HEK293 (cell line): ENCODE results near the gene NAA16.

ENCODE experiments used
- CTCF ChIA-PET: fragments of 350-600 bp; formaldehyde crosslinking; extraction: SDS; loops from one replicate; lab custom pipeline; 2021; ENCODE audit warnings: antibody characterized with exemption; lab: Yijun Ruan, JAX
- POLR2A ChIA-PET: fragments of 300-600 bp; formaldehyde crosslinking; extraction: SDS; loops from one replicate; lab custom pipeline; 2020; ENCODE audit warnings: antibody characterized with exemption, inconsistent platforms; lab: Yijun Ruan, JAX
- H3K27ac ChIP-seq: fragments of 200-500 bp; sonication (Bioruptor generic); 2 replicates; pipeline ENCODE4 v1.5.1; 2014; ENCODE audit warnings: low read depth, low read length, control low read depth, inconsistent platforms; ENCODE audit errors: extremely low read depth
- H3K36me3 ChIP-seq, 2 experiments: fragments of 200-500 bp in 1 of 2; sonication (Bioruptor generic) in 1 of 2; 1 replicate in 1 of 2; 2 replicates in 1 of 2; pipeline ENCODE4 v1.5.1; 2014 to 2017; ENCODE audit warnings: inconsistent platforms in 2 of 2, low read length in 2 of 2; ENCODE audit not compliant: control insufficient read depth in 2 of 2, insufficient read depth in 1 of 2
- H3K4me1 ChIP-seq: fragments of 200-500 bp; sonication (Bioruptor generic); 2 replicates; pipeline ENCODE4 v1.5.1; 2014; ENCODE audit warnings: mild to moderate bottlenecking, low read length, inconsistent platforms; ENCODE audit not compliant: control insufficient read depth, insufficient read depth
- H3K4me3 ChIP-seq: 2 replicates; pipeline ENCODE4 v1.5.1; 2011; ENCODE audit warnings: low read depth, mild to moderate bottlenecking, control low read depth, low read length, moderate library complexity
- H3K9me3 ChIP-seq: fragments of 200-500 bp; sonication (Bioruptor generic); 2 replicates; pipeline ENCODE4 v1.5.1; 2014; ENCODE audit warnings: low read depth, low read length, inconsistent platforms; ENCODE audit not compliant: control insufficient read depth, insufficient read depth
- FEZF1 ChIP-seq: fragments of 450-650 bp; formaldehyde crosslinking; IDR thresholded peaks from 2 replicates; pipeline ENCODE4 v1.5.1; 2016; ENCODE audit warnings: missing biosample characterization, missing genetic modification characterization
- GLIS2 ChIP-seq: fragments of 450-650 bp; formaldehyde crosslinking; IDR thresholded peaks from 2 replicates; pipeline ENCODE4 v1.5.1; 2016; ENCODE audit warnings: missing biosample characterization, missing genetic modification characterization
- KLF17 ChIP-seq: fragments of 450-650 bp; formaldehyde crosslinking; IDR thresholded peaks from 2 replicates; pipeline ENCODE4 v1.5.1; 2016; ENCODE audit warnings: missing biosample characterization, missing genetic modification characterization
- OSR2 ChIP-seq: fragments of 450-650 bp; formaldehyde crosslinking; IDR thresholded peaks from 2 replicates; pipeline ENCODE4 v1.5.1; 2016; ENCODE audit warnings: missing biosample characterization, missing genetic modification characterization
- PRDM10 ChIP-seq: fragments of 450-650 bp; formaldehyde crosslinking; IDR thresholded peaks from 2 replicates; pipeline ENCODE4 v1.5.1; 2016; ENCODE audit warnings: missing biosample characterization, missing genetic modification characterization
- PRDM6 ChIP-seq: fragments of 450-650 bp; formaldehyde crosslinking; IDR thresholded peaks from 2 replicates; pipeline ENCODE4 v1.5.1; 2017; ENCODE audit warnings: missing biosample characterization, missing genetic modification characterization
- SP7 ChIP-seq: fragments of 450-650 bp; formaldehyde crosslinking; IDR thresholded peaks from 2 replicates; pipeline ENCODE4 v1.5.1; 2016; ENCODE audit warnings: missing biosample characterization, missing genetic modification characterization
- YY1 ChIP-seq: fragments of 450-650 bp; formaldehyde crosslinking; IDR thresholded peaks from 2 replicates; pipeline ENCODE4 v1.5.1; 2018; ENCODE audit warnings: missing biosample characterization, missing genetic modification characterization
- ZBTB8A ChIP-seq: fragments of 450-650 bp; formaldehyde crosslinking; IDR thresholded peaks from 2 replicates; pipeline ENCODE4 v1.5.1; 2016; ENCODE audit warnings: missing biosample characterization, missing genetic modification characterization
- ZNF112 ChIP-seq: fragments of 450-650 bp; formaldehyde crosslinking; IDR thresholded peaks from 2 replicates; pipeline ENCODE4 v1.5.0; 2017; ENCODE audit warnings: missing biosample characterization, missing genetic modification characterization
- ZNF121 ChIP-seq: fragments of 450-650 bp; formaldehyde crosslinking; IDR thresholded peaks from 2 replicates; pipeline ENCODE4 v1.5.1; 2016; ENCODE audit warnings: missing biosample characterization, missing genetic modification characterization
- ZNF138 ChIP-seq: fragments of 450-650 bp; formaldehyde crosslinking; IDR thresholded peaks from 2 replicates; pipeline ENCODE4 v1.5.1; 2016; ENCODE audit warnings: missing biosample characterization, missing genetic modification characterization, borderline replicate concordance
- ZNF169 ChIP-seq: fragments of 450-650 bp; formaldehyde crosslinking; IDR thresholded peaks from 2 replicates; pipeline ENCODE4 v1.5.1; 2016; ENCODE audit warnings: missing biosample characterization, missing genetic modification characterization
- ZNF202 ChIP-seq: fragments of 450-650 bp; formaldehyde crosslinking; IDR thresholded peaks from 2 replicates; pipeline ENCODE4 v1.5.1; 2016; ENCODE audit warnings: missing biosample characterization, missing genetic modification characterization, borderline replicate concordance
- ZNF362 ChIP-seq: fragments of 450-650 bp; formaldehyde crosslinking; IDR thresholded peaks from 2 replicates; pipeline ENCODE4 v1.5.1; 2016; ENCODE audit warnings: missing biosample characterization, missing genetic modification characterization
- ZNF404 ChIP-seq: fragments of 450-650 bp; formaldehyde crosslinking; IDR thresholded peaks from 2 replicates; pipeline ENCODE4 v1.5.1; 2017; ENCODE audit warnings: missing biosample characterization, missing genetic modification characterization
- ZNF629 ChIP-seq: fragments of 450-650 bp; formaldehyde crosslinking; IDR thresholded peaks from 2 replicates; pipeline ENCODE4 v1.5.1; 2017; ENCODE audit warnings: missing biosample characterization, missing genetic modification characterization
- ZNF639 ChIP-seq: fragments of 450-650 bp; formaldehyde crosslinking; IDR thresholded peaks from 2 replicates; pipeline ENCODE4 v1.5.1; 2016; ENCODE audit warnings: missing biosample characterization, missing genetic modification characterization
- ZNF664 ChIP-seq: fragments of 450-650 bp; formaldehyde crosslinking; IDR thresholded peaks from 2 replicates; pipeline ENCODE4 v1.5.1; 2016; ENCODE audit warnings: missing biosample characterization, missing genetic modification characterization
- ZNF837 ChIP-seq: fragments of 450-650 bp; formaldehyde crosslinking; IDR thresholded peaks from 2 replicates; pipeline ENCODE4 v1.5.1; 2016; ENCODE audit warnings: missing biosample characterization, missing genetic modification characterization
- ZNF843 ChIP-seq: fragments of 450-650 bp; formaldehyde crosslinking; IDR thresholded peaks from 2 replicates; pipeline ENCODE4 v1.5.1; 2016; ENCODE audit warnings: missing biosample characterization, missing genetic modification characterization

The NAA16 gene

GRCh38 chr13:41306271-41307145 lies 4.6 kb upstream of the NAA16 start:
- H3K9me3 ChIP-seq = no peaks in the 10 kb centered on the region
- POLR2A ChIA-PET = no interaction called here
- no peak overlapping the region for H3K27ac ChIP-seq
- CTCF ChIA-PET = no interaction called here
- no peak overlapping the region for H3K4me3 ChIP-seq
- H3K36me3 ChIP-seq = no peaks in the 10 kb centered on the region
- TF ChIP-seq GLIS2 (no peak), ZNF362 (tag by site-specific recombination) (no peak), ZNF112 (tag by site-specific recombination) (no peak), ZBTB8A (peak; percentile 48; the same call in 1 of the 2 replicates), ZNF629 (tag by site-specific recombination) (0 out of 2 replicates have a peak, but pooled peaks have one; percentile 25), SP7 (0 out of 2 replicates have a peak, but pooled peaks have one; percentile 29), ZNF138 (tag by site-specific recombination) (no peak), PRDM10 (tag by site-specific recombination) (no peak), OSR2 (peak; percentile 44; the same call in 1 of the 2 replicates), ZNF202 (tag by site-specific recombination) (no peak), ZNF639 (tag by site-specific recombination) (no peak), ZNF837 (no peak), ZNF664 (no peak), ZNF169 (tag by site-specific recombination) (no peak), ZNF404 (tag by site-specific recombination) (no peak), FEZF1 (tag by site-specific recombination) (peak; percentile 88), ZNF843 (peak; percentile 22; the same call in 1 of the 2 replicates), ZNF121 (tag by site-specific recombination) (no peak), YY1 (tag by site-specific recombination) (no peak), PRDM6 (tag by site-specific recombination) (peak; percentile 81), KLF17 (tag by site-specific recombination) (no peak)
- no peaks in the 10 kb centered on the region for H3K4me1 ChIP-seq
